ENCODE results near the gene ARVCF. TPM values are rescaled to one million over a fixed set of nuclear protein-coding genes. Genes with fewer than 3 reads are reported as not detected.

Gene ARVCF
- polyA plus RNA-seq, 1 donor from 2014 or later = 112 TPM

DNA sequence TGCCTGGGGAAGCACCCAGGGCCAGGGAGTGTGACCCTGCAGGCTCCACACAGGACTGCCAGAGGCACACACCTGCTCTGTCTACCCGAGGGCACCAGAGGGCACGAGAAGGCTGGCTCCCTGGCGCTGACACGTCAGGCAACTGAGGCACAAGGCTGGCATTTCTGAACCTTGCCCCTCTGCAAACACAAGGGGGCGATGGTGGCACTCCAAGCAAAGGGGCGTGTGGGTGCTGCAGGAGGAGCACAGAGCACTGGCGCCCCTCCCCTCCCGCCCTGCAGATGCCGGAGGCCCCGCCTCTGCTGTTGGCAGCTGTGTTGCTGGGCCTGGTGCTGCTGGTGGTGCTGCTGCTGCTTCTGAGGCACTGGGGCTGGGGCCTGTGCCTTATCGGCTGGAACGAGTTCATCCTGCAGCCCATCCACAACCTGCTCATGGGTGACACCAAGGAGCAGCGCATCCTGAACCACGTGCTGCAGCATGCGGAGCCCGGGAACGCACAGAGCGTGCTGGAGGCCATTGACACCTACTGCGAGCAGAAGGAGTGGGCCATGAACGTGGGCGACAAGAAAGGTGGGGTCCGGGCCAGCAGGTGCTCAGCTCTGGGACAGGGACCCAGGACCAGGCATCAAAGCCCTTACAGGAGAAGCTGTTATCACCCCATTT lies 54.2 kb downstream of the ARVCF start:
- H3K9me3 ChIP-seq (ENCODE audit: low read length) = no peaks in the 10 kb centered on the region
- no peak overlapping the region for H3K27ac ChIP-seq (ENCODE audit: low read length)
- TF ChIP-seq, protein P1, sequence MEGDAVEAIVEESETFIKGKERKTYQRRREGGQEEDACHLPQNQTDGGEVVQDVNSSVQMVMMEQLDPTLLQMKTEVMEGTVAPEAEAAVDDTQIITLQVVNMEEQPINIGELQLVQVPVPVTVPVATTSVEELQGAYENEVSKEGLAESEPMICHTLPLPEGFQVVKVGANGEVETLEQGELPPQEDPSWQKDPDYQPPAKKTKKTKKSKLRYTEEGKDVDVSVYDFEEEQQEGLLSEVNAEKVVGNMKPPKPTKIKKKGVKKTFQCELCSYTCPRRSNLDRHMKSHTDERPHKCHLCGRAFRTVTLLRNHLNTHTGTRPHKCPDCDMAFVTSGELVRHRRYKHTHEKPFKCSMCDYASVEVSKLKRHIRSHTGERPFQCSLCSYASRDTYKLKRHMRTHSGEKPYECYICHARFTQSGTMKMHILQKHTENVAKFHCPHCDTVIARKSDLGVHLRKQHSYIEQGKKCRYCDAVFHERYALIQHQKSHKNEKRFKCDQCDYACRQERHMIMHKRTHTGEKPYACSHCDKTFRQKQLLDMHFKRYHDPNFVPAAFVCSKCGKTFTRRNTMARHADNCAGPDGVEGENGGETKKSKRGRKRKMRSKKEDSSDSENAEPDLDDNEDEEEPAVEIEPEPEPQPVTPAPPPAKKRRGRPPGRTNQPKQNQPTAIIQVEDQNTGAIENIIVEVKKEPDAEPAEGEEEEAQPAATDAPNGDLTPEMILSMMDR (IDR thresholded peaks at IDR 0.05; ENCODE audit: poor library complexity, severe bottlenecking) = peak; percentile 56
- TF ChIP-seq EZH2 (IDR thresholded peaks at IDR 0.05; ENCODE audit: borderline replicate concordance, insufficient read depth, low read length, poor library complexity, severe bottlenecking) (no peak), MXI1 (conservative IDR thresholded peaks at IDR 0.05; ENCODE audit: poor library complexity, severe bottlenecking) (no peak), RAD21 (conservative IDR thresholded peaks at IDR 0.05) (peak; percentile 33), TAF1 (IDR thresholded peaks at IDR 0.05; ENCODE audit: low read depth) (no peak), SMC3 (conservative IDR thresholded peaks at IDR 0.05; ENCODE audit: poor library complexity) (peak; percentile 22), POLR2AphosphoS5 (IDR thresholded peaks at IDR 0.05) (no peak)
- TF ChIP-seq, protein P2, sequence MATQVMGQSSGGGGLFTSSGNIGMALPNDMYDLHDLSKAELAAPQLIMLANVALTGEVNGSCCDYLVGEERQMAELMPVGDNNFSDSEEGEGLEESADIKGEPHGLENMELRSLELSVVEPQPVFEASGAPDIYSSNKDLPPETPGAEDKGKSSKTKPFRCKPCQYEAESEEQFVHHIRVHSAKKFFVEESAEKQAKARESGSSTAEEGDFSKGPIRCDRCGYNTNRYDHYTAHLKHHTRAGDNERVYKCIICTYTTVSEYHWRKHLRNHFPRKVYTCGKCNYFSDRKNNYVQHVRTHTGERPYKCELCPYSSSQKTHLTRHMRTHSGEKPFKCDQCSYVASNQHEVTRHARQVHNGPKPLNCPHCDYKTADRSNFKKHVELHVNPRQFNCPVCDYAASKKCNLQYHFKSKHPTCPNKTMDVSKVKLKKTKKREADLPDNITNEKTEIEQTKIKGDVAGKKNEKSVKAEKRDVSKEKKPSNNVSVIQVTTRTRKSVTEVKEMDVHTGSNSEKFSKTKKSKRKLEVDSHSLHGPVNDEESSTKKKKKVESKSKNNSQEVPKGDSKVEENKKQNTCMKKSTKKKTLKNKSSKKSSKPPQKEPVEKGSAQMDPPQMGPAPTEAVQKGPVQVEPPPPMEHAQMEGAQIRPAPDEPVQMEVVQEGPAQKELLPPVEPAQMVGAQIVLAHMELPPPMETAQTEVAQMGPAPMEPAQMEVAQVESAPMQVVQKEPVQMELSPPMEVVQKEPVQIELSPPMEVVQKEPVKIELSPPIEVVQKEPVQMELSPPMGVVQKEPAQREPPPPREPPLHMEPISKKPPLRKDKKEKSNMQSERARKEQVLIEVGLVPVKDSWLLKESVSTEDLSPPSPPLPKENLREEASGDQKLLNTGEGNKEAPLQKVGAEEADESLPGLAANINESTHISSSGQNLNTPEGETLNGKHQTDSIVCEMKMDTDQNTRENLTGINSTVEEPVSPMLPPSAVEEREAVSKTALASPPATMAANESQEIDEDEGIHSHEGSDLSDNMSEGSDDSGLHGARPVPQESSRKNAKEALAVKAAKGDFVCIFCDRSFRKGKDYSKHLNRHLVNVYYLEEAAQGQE (IDR thresholded peaks at IDR 0.05; ENCODE audit: borderline replicate concordance) = no peak
- no peaks in the 10 kb centered on the region for H3K9me2 ChIP-seq (ENCODE audit: insufficient read depth, low read length)
- no peaks in the 10 kb centered on the region for H3F3A ChIP-seq (ENCODE audit: insufficient read depth, low read length, poor library complexity, severe bottlenecking)
- H3K9ac ChIP-seq (ENCODE audit: low read length) = no peak overlapping the region
- H3K27me3 ChIP-seq (ENCODE audit: insufficient read depth, low read depth, low read length) = no peaks in the 10 kb centered on the region
- no peaks in the 10 kb centered on the region for H3K79me2 ChIP-seq (replicated peaks; ENCODE audit: insufficient read depth, low read length)
- no peaks in the 10 kb centered on the region for H4K20me1 ChIP-seq (ENCODE audit: insufficient read depth)
- no peak overlapping the region for H3K4me2 ChIP-seq (ENCODE audit: low read length)
- H3K4me3 ChIP-seq (ENCODE audit: low read length) = no peak overlapping the region
- H3K36me3 ChIP-seq (ENCODE audit: insufficient read depth, low read length) = no peaks in the 10 kb centered on the region
- H2AFZ ChIP-seq (ENCODE audit: low read depth, low read length) = no peak overlapping the region

- Histone ChIP-seq H3K27me3 (ENCODE audit: insufficient read depth, low read depth, low read length) (no peaks in the 10 kb centered on the region), H3K9ac (ENCODE audit: low read length) (no peak overlapping the region), H4K20me1 (ENCODE audit: insufficient read depth) (no peaks in the 10 kb centered on the region), H3K4me2 (ENCODE audit: low read length) (no peak overlapping the region), H3K4me3 (ENCODE audit: low read length) (no peak overlapping the region), H3F3A (ENCODE audit: insufficient read depth, low read length, poor library complexity, severe bottlenecking) (no peaks in the 10 kb centered on the region), H3K27ac (ENCODE audit: low read length) (no peak overlapping the region), H3K9me2 (ENCODE audit: insufficient read depth, low read length) (no peaks in the 10 kb centered on the region), H3K79me2 (replicated peaks; ENCODE audit: insufficient read depth, low read length) (no peaks in the 10 kb centered on the region), H3K36me3 (ENCODE audit: insufficient read depth, low read length) (no peaks in the 10 kb centered on the region), H2AFZ (ENCODE audit: low read depth, low read length) (no peak overlapping the region), H3K9me3 (ENCODE audit: low read length) (no peaks in the 10 kb centered on the region)
- TF ChIP-seq, protein P1 (IDR thresholded peaks at IDR 0.05; ENCODE audit: poor library complexity, severe bottlenecking) = no peak
Measured at GRCh38 chr22:19961868-19962245, 54.8 kb downstream of the ARVCF start.

All from neural cell (in vitro differentiated cells).